ENCODE data around the gene VSTM2L.

GRCh38 chr20:37944456-37944981 lies 41.6 kb downstream of the VSTM2L start:
- TF ChIP-seq CTCF (IDR thresholded peaks at IDR 0.05), result no peak
- no peak for TF ChIP-seq ZFX (IDR thresholded peaks at IDR 0.05; ENCODE audit: borderline replicate concordance)

Data from 22Rv1 (cell line).